ENCODE data around the gene DLG1. TPM values are rescaled to one million over a fixed set of nuclear protein-coding genes. Genes with fewer than 3 reads are reported as not detected.

The DLG1 gene
- polyA plus RNA-seq, 4 donors: 25.5 to 68.9 (median 39.7) TPM

- no peak overlapping the region for H3K4me3 ChIP-seq (ENCODE audit: low read depth in 1 of 3, low read length in 3 of 3)
- peaks cover 0 to 71% (median 0%) of the 10 kb centered on the region in 3 donors for H3K36me3 ChIP-seq (ENCODE audit: control insufficient read depth in 3 of 3, insufficient read depth in 2 of 3, low read depth in 1 of 3, low read length in 3 of 3)
- no peaks in the 10 kb centered on the region for H3K27me3 ChIP-seq (ENCODE audit: control insufficient read depth in 3 of 3, insufficient read depth in 3 of 3, low read length in 3 of 3)
- peaks cover 0 to 13% (median 2%) of the 10 kb centered on the region in 3 donors for H3K4me1 ChIP-seq (ENCODE audit: control insufficient read depth in 3 of 3, insufficient read depth in 2 of 3, low read depth in 1 of 3, low read length in 2 of 3)
- no peak overlapping the region for H3K27ac ChIP-seq (ENCODE audit: low read depth in 1 of 3, low read length in 2 of 3)
- WGBS, 3 donors: 34 to 44% (median 35%) methylated on average over 22 of the region's 22 CpGs
- H3K9me3 ChIP-seq (ENCODE audit: control insufficient read depth in 2 of 2, insufficient read depth in 1 of 2, low read depth in 1 of 2, low read length in 1 of 2): no peaks in the 10 kb centered on the region
- FAIRE-seq (no peak), DNase-seq (peak in 1 of 2 donors; percentile 20)
These were observed 275.8 kb downstream of the DLG1 start for GRCh38 chr3:197022405-197023231.

- Histone ChIP-seq H3K36me3 (ENCODE audit: control insufficient read depth in 3 of 3, insufficient read depth in 2 of 3, low read depth in 1 of 3, low read length in 3 of 3) (peaks cover 0 to 67% (median 0%) of the 10 kb centered on the region in 3 donors), H3K4me1 (ENCODE audit: control insufficient read depth in 3 of 3, insufficient read depth in 2 of 3, low read depth in 1 of 3, low read length in 2 of 3) (peaks cover 0 to 13% (median 2%) of the 10 kb centered on the region in 3 donors), H3K9me3 (ENCODE audit: control insufficient read depth in 2 of 2, insufficient read depth in 1 of 2, low read depth in 1 of 2, low read length in 1 of 2) (no peaks in the 10 kb centered on the region), H3K27ac (ENCODE audit: low read depth in 1 of 3, low read length in 2 of 3) (no peak overlapping the region), H3K27me3 (ENCODE audit: control insufficient read depth in 3 of 3, insufficient read depth in 3 of 3, low read length in 3 of 3) (no peaks in the 10 kb centered on the region), H3K4me3 (ENCODE audit: low read depth in 1 of 3, low read length in 3 of 3) (no peak overlapping the region)
- WGBS, 3 donors: 73 to 87% (median 83%) methylated on average over 15 of the region's 15 CpGs
- FAIRE-seq: no peak
- DNase-seq: no peak
These were observed 276.5 kb downstream of the DLG1 start for GRCh38 chr3:197021729-197022404.

GRCh38 chr3:197021231-197021630 is 277.2 kb downstream of the DLG1 start:
- no peaks in the 10 kb centered on the region for H3K9me3 ChIP-seq (ENCODE audit: control insufficient read depth in 2 of 2, insufficient read depth in 1 of 2, low read depth in 1 of 2, low read length in 1 of 2)
- H3K4me3 ChIP-seq (ENCODE audit: low read depth in 1 of 3, low read length in 3 of 3): no peak overlapping the region
- H3K36me3 ChIP-seq (ENCODE audit: control insufficient read depth in 3 of 3, insufficient read depth in 2 of 3, low read depth in 1 of 3, low read length in 3 of 3): peaks cover 0 to 67% (median 0%) of the 10 kb centered on the region in 3 donors
- H3K27ac ChIP-seq (ENCODE audit: low read depth in 1 of 3, low read length in 2 of 3): no peak overlapping the region
- FAIRE-seq (no peak), DNase-seq (no peak)
- H3K4me1 ChIP-seq (ENCODE audit: control insufficient read depth in 3 of 3, insufficient read depth in 2 of 3, low read depth in 1 of 3, low read length in 2 of 3): peaks cover 0 to 13% (median 2%) of the 10 kb centered on the region in 3 donors
- WGBS, 3 donors: 73 to 76% (median 75%) methylated on average over 7 to 10 of the region's 10 CpGs
- H3K27me3 ChIP-seq (ENCODE audit: control insufficient read depth in 3 of 3, insufficient read depth in 3 of 3, low read length in 3 of 3): no peaks in the 10 kb centered on the region

GRCh38 chr3:197019535-197019934 is 278.9 kb downstream of the DLG1 start:
- no peak overlapping the region for H3K4me3 ChIP-seq (ENCODE audit: low read depth in 1 of 3, low read length in 3 of 3)
- 82 to 84% (median 84%) methylated on average over 13 of the region's 13 CpGs for WGBS, 3 donors
- no peak overlapping the region for H3K27ac ChIP-seq (ENCODE audit: low read depth in 1 of 3, low read length in 2 of 3)
- FAIRE-seq: no peak
- H3K36me3 ChIP-seq (ENCODE audit: control insufficient read depth in 3 of 3, insufficient read depth in 2 of 3, low read depth in 1 of 3, low read length in 3 of 3): peaks cover 0 to 66% (median 0%) of the 10 kb centered on the region in 3 donors
- DNase-seq: no peak
- H3K4me1 ChIP-seq (ENCODE audit: control insufficient read depth in 3 of 3, insufficient read depth in 2 of 3, low read depth in 1 of 3, low read length in 2 of 3): peaks cover 0 to 13% (median 2%) of the 10 kb centered on the region in 3 donors
- H3K27me3 ChIP-seq (ENCODE audit: control insufficient read depth in 3 of 3, insufficient read depth in 3 of 3, low read length in 3 of 3): no peaks in the 10 kb centered on the region
- H3K9me3 ChIP-seq (ENCODE audit: control insufficient read depth in 2 of 2, insufficient read depth in 1 of 2, low read depth in 1 of 2, low read length in 1 of 2): no peaks in the 10 kb centered on the region

- WGBS, 3 donors: 18 to 49% (median 43%) methylated on average over 6 of the region's 6 CpGs
- no peak overlapping the region for H3K4me3 ChIP-seq (ENCODE audit: low read depth in 1 of 3, low read length in 3 of 3)
- H3K36me3 ChIP-seq (ENCODE audit: control insufficient read depth in 3 of 3, insufficient read depth in 2 of 3, low read depth in 1 of 3, low read length in 3 of 3): peaks cover 0 to 64% (median 0%) of the 10 kb centered on the region in 3 donors
- FAIRE-seq (no peak), DNase-seq (no peak)
- H3K9me3 ChIP-seq (ENCODE audit: control insufficient read depth in 2 of 2, insufficient read depth in 1 of 2, low read depth in 1 of 2, low read length in 1 of 2): no peaks in the 10 kb centered on the region
- H3K4me1 ChIP-seq (ENCODE audit: control insufficient read depth in 3 of 3, insufficient read depth in 2 of 3, low read depth in 1 of 3, low read length in 2 of 3): peaks cover 0 to 13% (median 2%) of the 10 kb centered on the region in 3 donors
- no peaks in the 10 kb centered on the region for H3K27me3 ChIP-seq (ENCODE audit: control insufficient read depth in 3 of 3, insufficient read depth in 3 of 3, low read length in 3 of 3)
- H3K27ac ChIP-seq (ENCODE audit: low read depth in 1 of 3, low read length in 2 of 3): no peak overlapping the region
These were observed 279.4 kb downstream of the DLG1 start for GRCh38 chr3:197019021-197019420.

GRCh38 chr3:197017003-197017402 is 281.4 kb downstream of the DLG1 start:
- Histone ChIP-seq H3K27me3 (ENCODE audit: control insufficient read depth in 3 of 3, insufficient read depth in 3 of 3, low read length in 3 of 3) (no peaks in the 10 kb centered on the region), H3K27ac (ENCODE audit: low read depth in 1 of 3, low read length in 2 of 3) (no peak overlapping the region), H3K9me3 (ENCODE audit: control insufficient read depth in 2 of 2, insufficient read depth in 1 of 2, low read depth in 1 of 2, low read length in 1 of 2) (no peaks in the 10 kb centered on the region), H3K36me3 (ENCODE audit: control insufficient read depth in 3 of 3, insufficient read depth in 2 of 3, low read depth in 1 of 3, low read length in 3 of 3) (peaks cover 0 to 58% (median 0%) of the 10 kb centered on the region in 3 donors), H3K4me1 (ENCODE audit: control insufficient read depth in 3 of 3, insufficient read depth in 2 of 3, low read depth in 1 of 3, low read length in 2 of 3) (no peaks in the 10 kb centered on the region), H3K4me3 (ENCODE audit: low read depth in 1 of 3, low read length in 3 of 3) (no peak overlapping the region)
- DNase-seq: no peak
- 96% methylated on average over 18 of the region's 18 CpGs for WGBS, 3 donors
- FAIRE-seq: no peak

GRCh38 chr3:197015790-197016736 is 282.3 kb downstream of the DLG1 start:
- H3K27ac ChIP-seq (ENCODE audit: low read depth in 1 of 3, low read length in 2 of 3): no peak overlapping the region
- H3K36me3 ChIP-seq (ENCODE audit: control insufficient read depth in 3 of 3, insufficient read depth in 2 of 3, low read depth in 1 of 3, low read length in 3 of 3): peaks cover 0 to 61% (median 0%) of the 10 kb centered on the region in 3 donors
- DNase-seq (no peak), FAIRE-seq (no peak)
- H3K4me3 ChIP-seq (ENCODE audit: low read depth in 1 of 3, low read length in 3 of 3): no peak overlapping the region
- H3K4me1 ChIP-seq (ENCODE audit: control insufficient read depth in 3 of 3, insufficient read depth in 2 of 3, low read depth in 1 of 3, low read length in 2 of 3): no peaks in the 10 kb centered on the region
- no peaks in the 10 kb centered on the region for H3K9me3 ChIP-seq (ENCODE audit: control insufficient read depth in 2 of 2, insufficient read depth in 1 of 2, low read depth in 1 of 2, low read length in 1 of 2)
- whole genome bisulfite sequencing, 3 donors: 90 to 95% (median 93%) methylated on average over 28 of the region's 28 CpGs
- no peaks in the 10 kb centered on the region for H3K27me3 ChIP-seq (ENCODE audit: control insufficient read depth in 3 of 3, insufficient read depth in 3 of 3, low read length in 3 of 3)

All from small intestine (tissue), 7 donors.